Activated T-helper 17 cell treated with anti-CD3 and anti-CD28 coated beads, Interleukin-2, amount 50 U/mL, for 72 hours (primary cell): ENCODE results near the gene RHBDD3. TPM values are rescaled to one million over a fixed set of nuclear protein-coding genes. Genes with fewer than 3 reads are reported as not detected.
A peak's percentile ranks its signal among the peaks of the same experiment; 100 is the strongest.

Experiments
- ATAC-seq: fragments of 150-1000 bp; cut with Tn5 transposase; replicated peaks from 2 replicates; pipeline ENCODE4 v1.10.0; 2021; ENCODE audit warnings: mild to moderate bottlenecking, moderate library complexity
- H3K27ac Mint-ChIP-seq: one replicate; pipeline ENCODE4 v1.8.0; 2022; ENCODE audit warnings: mixed read lengths
- H3K27me3 Mint-ChIP-seq: one replicate; pipeline ENCODE4 v1.8.0; 2022; ENCODE audit warnings: mixed read lengths
- H3K36me3 Mint-ChIP-seq: one replicate; pipeline ENCODE4 v1.8.0; 2022; ENCODE audit warnings: low read depth, mild to moderate bottlenecking, mixed read lengths
- H3K4me1 Mint-ChIP-seq: one replicate; pipeline ENCODE4 v1.8.0; 2022; ENCODE audit warnings: mixed read lengths
- H3K4me3 Mint-ChIP-seq: one replicate; pipeline ENCODE4 v1.8.0; 2022; ENCODE audit warnings: mild to moderate bottlenecking, mixed read lengths
- H3K9me3 Mint-ChIP-seq: one replicate; pipeline ENCODE4 v1.8.0; 2022; ENCODE audit warnings: mixed read lengths
- total RNA-seq, 2 donors: library from RNA; stranded (reverse); gene quantifications; one replicate each; pipeline ENCODE4 v1.2.3, GENCODE V29; 2022

Gene RHBDD3
- total RNA-seq, 2 donors from 2014 or later: 19.2 to 36.8 TPM

DNA sequence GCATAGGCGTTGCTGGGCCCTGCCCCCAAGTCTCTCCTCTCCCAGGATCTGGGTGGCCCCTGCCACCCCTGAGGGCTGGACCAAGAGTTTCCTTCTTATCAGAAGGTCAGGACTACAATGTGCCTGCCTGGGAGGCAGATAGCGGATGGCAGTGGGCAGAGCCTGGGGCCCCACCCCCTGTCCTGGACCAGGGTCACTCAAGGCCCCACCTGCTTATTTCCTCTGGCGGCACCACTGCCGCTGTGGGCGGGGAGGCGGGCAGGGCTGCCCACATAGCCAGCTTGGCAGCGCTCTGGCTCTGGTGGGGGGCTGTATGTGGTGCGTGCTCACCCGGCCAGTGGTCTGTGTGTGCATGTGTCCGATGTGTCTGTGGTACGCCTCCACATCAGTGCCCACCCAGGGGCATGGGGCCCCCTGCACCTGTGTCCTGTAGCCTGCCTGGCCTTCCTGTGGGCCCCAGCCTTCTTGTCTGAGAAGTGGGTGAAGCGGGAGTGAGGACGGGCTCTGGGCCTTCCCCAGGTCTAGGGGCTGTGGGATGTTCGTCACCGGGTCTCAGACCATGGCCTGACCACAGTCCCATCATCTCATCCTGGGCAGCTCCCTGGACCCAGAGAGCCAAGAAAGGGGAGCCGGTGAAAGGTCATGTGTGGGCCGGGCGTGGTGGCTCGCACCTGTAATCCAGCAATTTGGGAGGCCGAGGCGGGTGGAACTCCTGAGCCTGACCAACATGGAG is 41.7 kb upstream of the RHBDD3 start:
- Mint-ChIP-seq H3K4me3 (peak overlapping the region; percentile 25), H3K4me1 (peaks cover 8% of the 10 kb centered on the region), H3K27ac (peak overlapping the region; percentile 36)

DNA sequence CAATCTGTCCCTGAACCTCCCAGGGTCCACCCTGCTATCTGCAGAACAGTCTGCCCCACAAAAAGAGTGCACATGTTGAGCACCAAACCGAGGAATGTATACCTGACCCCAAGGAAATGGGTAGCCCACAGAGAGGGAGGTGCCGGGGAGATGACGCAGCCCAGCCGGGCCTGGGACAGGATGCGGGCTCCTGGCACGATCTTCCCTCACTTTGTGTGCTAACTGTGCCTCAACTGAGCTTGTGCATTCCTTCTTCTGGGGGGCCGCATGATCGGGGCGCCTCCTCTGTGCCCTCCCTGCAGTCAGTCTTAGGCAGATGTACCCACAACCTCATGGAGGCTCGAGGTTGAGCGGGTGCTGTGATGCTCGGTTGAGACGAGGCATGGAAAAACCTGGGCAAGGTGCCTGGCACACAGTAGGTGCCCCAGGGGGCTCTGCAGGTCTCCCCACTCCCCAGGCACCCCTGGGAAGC is 41.0 kb upstream of the RHBDD3 start:
- H3K27ac Mint-ChIP-seq: no peak overlapping the region
- peaks cover 14% of the 10 kb centered on the region for H3K27me3 Mint-ChIP-seq
- H3K4me3 Mint-ChIP-seq: peak overlapping the region; percentile 25
- H3K36me3 Mint-ChIP-seq: no peaks in the 10 kb centered on the region
- H3K4me1 Mint-ChIP-seq: peaks cover 2% of the 10 kb centered on the region
- peak; percentile 49 for ATAC-seq
- no peaks in the 10 kb centered on the region for H3K9me3 Mint-ChIP-seq

More for the DNA sequence above, 41.7 kb upstream of the RHBDD3 start:
- Mint-ChIP-seq H3K27me3 (peaks cover 20% of the 10 kb centered on the region), H3K36me3 (peaks cover 6% of the 10 kb centered on the region), H3K9me3 (no peaks in the 10 kb centered on the region)
- ATAC-seq: no peak

DNA sequence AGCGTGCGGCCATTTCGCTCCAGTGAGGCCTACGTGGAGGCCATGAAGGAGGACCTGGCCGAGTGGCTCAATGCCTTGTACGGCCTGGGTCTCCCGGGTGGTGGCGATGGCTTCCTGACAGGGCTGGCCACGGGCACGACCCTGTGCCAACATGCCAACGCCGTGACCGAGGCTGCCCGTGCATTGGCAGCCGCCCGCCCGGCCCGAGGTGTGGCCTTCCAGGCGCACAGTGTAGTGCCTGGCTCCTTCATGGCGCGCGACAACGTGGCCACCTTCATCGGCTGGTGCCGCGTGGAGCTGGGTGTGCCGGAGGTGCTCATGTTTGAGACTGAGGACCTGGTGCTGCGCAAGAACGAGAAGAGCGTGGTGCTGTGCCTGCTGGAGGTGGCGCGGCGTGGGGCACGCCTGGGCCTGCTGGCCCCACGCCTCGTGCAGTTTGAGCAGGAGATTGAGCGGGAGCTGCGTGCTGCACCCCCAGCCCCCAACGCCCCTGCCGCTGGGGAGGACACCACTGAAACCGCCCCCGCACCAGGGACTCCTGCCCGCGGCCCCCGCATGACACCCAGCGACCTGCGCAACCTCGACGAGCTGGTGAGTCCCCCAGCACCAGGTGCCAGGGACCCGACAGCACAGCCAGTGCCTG is 40.5 kb upstream of the RHBDD3 start:
- H3K36me3 Mint-ChIP-seq: no peaks in the 10 kb centered on the region
- H3K4me3 Mint-ChIP-seq: peak overlapping the region; percentile 25
- no peak for ATAC-seq
- H3K4me1 Mint-ChIP-seq: no peaks in the 10 kb centered on the region
- H3K9me3 Mint-ChIP-seq: no peaks in the 10 kb centered on the region
- no peak overlapping the region for H3K27ac Mint-ChIP-seq
- H3K27me3 Mint-ChIP-seq: peaks cover 11% of the 10 kb centered on the region

DNA sequence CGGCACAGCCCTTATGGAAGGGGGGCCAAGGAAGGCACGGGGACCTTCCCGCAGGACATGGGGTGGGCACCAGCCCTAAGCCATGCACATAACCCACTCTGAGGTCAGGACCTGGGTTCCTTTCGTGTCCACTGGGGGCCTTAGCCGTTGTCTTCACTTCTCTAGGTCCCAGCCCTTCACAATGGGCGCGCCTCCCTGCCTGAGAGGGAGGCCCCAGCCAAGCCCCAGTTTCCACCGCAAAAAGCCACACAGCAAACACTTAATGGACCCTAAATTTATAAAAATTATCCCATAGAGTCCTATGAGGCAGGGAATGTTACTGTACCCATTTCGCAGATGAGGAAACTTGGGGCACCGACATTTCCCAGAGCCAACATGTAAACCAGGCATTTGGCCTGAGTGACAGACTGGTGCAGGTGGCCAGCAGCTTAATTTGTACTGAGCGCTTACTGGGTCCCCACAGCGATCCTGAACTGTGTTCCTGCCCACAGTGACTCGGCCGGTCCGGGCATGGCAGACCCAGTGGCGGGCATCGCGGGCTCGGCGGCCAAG is 39.9 kb upstream of the RHBDD3 start:
- H3K9me3 Mint-ChIP-seq: no peaks in the 10 kb centered on the region
- no peaks in the 10 kb centered on the region for H3K4me1 Mint-ChIP-seq
- H3K36me3 Mint-ChIP-seq: no peaks in the 10 kb centered on the region
- peaks cover 7% of the 10 kb centered on the region for H3K27me3 Mint-ChIP-seq
- H3K4me3 Mint-ChIP-seq: peak overlapping the region; percentile 77
- peak overlapping the region; percentile 41 for H3K27ac Mint-ChIP-seq
- ATAC-seq: no peak

DNA sequence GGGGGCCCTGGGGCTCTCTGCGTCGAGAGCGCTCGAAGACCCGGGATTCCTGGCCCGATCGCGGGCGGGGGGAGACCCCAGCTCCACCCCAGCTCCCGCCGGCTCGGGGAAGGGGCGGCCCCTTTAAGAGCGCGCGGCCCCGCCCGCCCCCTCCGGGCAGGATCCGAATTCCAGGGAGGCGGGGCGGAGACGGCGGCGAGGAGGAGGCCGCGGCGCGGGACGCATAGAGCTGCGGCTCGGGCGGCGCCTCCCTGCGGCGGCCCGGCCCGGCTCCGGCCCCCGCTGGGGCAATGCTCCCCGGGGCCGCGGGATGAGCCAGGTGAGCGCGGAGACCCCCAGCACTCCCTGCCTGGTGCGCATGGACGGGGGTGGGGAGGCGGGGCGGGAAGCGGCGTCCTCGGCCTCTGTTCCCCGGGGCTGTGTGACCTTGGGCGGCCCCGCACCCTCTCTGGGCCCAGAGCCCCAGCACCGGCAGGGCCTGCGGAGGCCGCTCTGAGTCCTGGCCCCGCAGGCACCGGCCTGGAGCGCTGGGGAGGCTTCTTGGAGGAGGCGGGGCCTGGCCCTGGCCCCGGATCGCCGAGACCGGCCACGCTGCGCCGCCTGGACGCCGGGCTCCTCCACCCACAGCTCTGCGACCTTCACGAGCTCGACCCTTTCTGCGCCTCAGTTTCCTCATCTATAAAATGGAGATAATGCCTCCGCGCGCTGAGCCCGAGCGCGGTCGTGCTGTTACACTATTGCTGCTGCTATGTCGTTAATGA is 39.2 kb upstream of the RHBDD3 start:
- Mint-ChIP-seq H3K4me1 (no peaks in the 10 kb centered on the region), H3K4me3 (peak overlapping the region; percentile 78), H3K27ac (peak overlapping the region; percentile 41)

DNA sequence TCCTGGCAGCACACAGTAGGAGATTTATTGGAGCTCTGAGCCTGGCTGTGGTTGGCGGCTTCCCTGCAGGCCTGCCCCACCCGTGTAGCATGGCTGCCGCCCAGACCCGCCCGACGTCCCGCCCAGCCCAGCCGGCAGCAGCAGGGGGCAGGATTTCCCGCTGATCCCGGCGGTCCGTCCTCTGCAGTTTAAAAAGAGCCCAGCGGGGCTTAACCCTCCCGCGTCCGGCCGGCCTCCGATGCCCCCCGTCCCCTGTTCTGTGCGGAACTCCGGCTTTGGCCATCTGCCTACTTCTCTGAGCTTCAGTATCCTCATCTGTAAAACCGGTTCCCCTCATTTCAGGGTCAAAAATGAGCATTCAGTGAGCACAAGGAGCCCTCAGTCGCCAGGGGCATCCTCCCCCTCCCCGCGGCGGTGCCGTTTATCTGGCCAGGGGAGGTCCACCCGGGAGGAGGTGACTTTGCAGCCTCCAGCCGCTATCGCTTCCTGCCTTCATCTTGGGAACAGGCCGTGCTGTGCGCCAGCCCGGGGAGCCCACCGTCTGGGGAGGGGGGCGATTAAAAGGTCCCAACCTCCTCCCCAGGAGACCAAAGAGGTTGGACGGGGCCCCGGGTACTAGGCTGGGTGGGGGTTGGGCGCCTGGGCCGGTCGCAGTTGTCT is 38.5 kb upstream of the RHBDD3 start, which contains the start of gene GAS2L1:
Gene GAS2L1 (plus strand): TSS at position 476 of the 660 bp plus-strand sequence. CDS start 1,456 bp downstream, outside the sequence.
- Mint-ChIP-seq H3K9me3 (no peaks in the 10 kb centered on the region), H3K4me1 (peaks cover under 1% of the 10 kb centered on the region), H3K4me3 (peak within 1 kb of the TSS; percentile 78), H3K27ac (peak within 1 kb of the TSS; percentile 41), H3K36me3 (peaks cover 4% of the 10 kb centered on the region), H3K27me3 (no peaks in the 10 kb centered on the region)
- ATAC-seq: peak; percentile 54

More for the DNA sequence above, 39.2 kb upstream of the RHBDD3 start:
- H3K36me3 Mint-ChIP-seq: no peaks in the 10 kb centered on the region
- ATAC-seq: peak; percentile 53
- no peaks in the 10 kb centered on the region for H3K9me3 Mint-ChIP-seq
- peaks cover under 1% of the 10 kb centered on the region for H3K27me3 Mint-ChIP-seq

DNA sequence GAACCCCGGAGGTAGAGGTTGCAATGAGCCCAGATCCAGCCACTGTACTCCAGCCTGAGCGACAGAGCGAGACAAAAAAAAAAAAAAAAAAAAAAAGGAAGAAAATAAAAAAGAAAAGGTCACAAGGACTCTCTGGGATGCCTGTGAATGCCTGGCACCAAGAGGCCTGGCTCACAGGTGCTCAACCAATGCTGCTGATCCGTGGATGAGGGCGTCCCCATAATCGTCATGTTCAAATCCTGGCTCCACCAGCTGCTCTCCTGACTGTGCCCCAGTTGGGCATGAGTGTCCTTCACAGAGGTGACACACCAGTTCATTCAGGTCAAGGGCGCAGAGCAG is 38.0 kb upstream of the RHBDD3 start:
- Mint-ChIP-seq H3K4me1 (peaks cover 6% of the 10 kb centered on the region), H3K36me3 (peaks cover 9% of the 10 kb centered on the region), H3K4me3 (peak overlapping the region; percentile 78), H3K9me3 (no peaks in the 10 kb centered on the region), H3K27ac (no peak overlapping the region), H3K27me3 (no peaks in the 10 kb centered on the region)
- ATAC-seq: no peak

DNA sequence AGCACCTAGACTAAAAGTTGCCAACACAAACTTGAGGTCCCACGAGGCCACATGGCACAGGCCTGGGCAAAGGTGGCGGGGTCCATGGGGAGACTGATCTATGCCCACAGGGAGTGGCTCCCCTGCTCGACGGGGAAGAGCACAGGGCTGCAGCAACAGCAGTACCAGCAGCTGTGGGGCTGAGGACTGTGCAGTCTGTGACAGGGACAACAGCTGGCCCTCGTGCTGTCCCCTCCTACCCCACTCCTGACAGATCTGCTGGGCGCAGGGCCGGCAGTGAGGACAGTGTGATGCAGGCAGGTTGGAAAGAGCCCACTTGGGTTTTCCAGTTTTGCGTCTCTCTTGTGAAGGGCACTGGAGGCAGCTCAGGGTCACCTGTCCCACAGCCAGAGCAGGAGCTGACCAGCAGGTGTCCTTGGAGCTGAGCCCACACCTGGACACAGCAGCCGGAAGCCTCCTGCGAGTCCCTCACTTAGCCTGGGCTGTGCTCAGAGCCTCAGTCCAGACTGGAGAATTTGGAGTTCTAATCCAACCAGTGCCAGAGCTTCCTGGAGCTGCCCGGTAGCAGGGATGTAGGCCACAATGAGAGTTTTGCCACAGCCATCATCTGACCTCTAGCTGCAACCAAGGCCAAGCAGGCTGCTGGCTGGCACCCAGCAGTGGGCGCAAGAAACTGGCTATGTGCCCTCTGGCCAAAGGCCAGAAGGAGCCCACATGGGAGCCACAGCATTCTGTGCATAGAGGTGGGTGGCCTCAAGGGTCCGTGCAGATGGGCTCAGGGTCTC is 35.1 kb upstream of the RHBDD3 start:
- Mint-ChIP-seq H3K4me3 (no peak overlapping the region), H3K27ac (no peak overlapping the region), H3K36me3 (peaks cover 38% of the 10 kb centered on the region), H3K4me1 (peaks cover 7% of the 10 kb centered on the region), H3K27me3 (no peaks in the 10 kb centered on the region), H3K9me3 (no peaks in the 10 kb centered on the region)
- no peak for ATAC-seq

DNA sequence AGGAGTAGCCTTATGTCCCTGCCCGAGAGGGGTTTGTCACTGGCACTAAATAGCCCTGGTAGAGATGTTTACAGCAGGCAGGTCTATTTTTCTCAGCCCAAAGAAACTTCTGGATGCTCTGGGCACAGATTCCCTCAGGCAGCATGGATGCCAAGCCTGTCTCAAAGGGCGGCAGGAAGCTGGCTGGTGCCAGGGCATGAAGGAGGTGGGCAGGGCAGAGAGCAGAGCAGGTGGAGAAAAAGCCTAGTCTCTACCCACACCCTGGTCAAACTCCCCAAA is 34.6 kb upstream of the RHBDD3 start:
- Mint-ChIP-seq H3K27me3 (no peaks in the 10 kb centered on the region), H3K4me1 (peaks cover 7% of the 10 kb centered on the region)

DNA sequence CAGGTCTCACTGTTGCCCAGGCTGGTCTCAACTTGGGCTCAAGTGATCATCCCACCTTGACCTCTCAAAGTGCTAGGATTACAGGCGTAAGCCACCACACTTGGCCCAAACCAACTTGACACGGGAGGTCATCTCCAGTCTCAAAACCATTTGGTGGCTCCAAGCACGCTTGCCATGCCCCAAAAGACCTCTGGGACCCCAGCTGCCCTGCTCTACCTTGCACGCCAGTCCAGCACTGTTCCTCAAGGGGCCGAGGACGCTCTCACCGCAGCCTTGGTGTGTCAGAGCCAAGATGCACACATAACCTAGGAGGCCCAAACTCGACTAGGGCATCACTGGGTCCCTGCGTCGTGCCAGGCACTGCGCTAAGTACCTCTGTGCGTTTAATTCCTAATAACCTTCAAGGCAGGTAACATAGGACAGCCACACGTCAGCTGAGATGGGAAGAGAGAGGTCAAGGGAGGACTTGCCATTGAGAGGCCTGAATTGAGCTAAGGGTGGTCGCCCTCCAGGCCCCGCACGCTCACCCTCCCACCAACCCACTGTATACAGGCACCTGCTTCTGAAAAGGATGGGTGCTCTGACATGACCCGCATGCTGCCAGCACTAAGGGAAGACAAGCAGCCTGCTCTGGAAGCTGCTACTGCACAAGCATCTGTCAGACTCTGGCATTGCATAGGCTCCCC is 34.1 kb upstream of the RHBDD3 start:
- Mint-ChIP-seq H3K27ac (peak overlapping the region; percentile 49), H3K36me3 (peaks cover 48% of the 10 kb centered on the region), H3K27me3 (no peaks in the 10 kb centered on the region), H3K4me1 (peaks cover 7% of the 10 kb centered on the region), H3K4me3 (no peak overlapping the region), H3K9me3 (no peaks in the 10 kb centered on the region)
- no peak for ATAC-seq

More for the DNA sequence above, 34.6 kb upstream of the RHBDD3 start:
- Mint-ChIP-seq H3K4me3 (no peak overlapping the region), H3K36me3 (peaks cover 43% of the 10 kb centered on the region), H3K9me3 (no peaks in the 10 kb centered on the region), H3K27ac (no peak overlapping the region)
- no peak for ATAC-seq

DNA sequence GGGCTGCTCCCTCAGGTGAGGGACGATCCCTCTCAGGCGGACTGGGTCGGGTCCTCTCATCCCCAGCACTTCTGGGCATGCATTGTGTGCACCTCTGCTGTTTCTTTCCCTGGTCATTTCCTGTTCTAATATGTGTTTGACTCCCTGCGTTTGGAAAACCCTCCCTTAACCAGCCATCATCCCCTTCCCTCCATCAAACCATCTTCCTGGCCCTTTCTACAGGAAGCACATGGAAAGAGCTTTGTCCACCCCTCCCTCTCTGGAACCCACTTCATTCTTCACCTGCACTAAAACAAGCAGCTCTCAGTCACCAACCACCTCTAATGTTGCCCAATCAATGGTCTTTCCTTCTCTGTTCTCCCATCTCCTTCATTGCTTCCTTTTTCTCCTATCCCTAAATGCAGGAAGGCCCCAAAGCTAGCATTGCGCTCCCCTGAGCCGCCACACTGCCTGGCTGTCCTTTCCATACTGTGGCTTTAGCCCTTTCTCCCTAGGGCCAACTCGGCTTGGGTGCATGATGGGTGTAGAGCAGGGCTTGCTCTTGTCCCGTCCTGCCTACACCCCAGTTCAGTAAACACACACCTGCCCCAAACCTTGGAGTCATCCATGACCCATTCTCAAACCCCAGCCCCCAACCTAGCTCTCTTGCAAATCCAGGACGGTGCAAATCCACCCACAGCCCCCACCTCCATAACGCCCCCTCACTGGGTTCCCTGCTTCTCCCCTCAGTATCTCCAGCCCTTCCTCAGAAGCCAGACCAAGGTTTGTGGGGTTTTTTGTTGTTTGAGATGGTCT is 33.2 kb upstream of the RHBDD3 start:
- H3K27me3 Mint-ChIP-seq: no peaks in the 10 kb centered on the region
- H3K27ac Mint-ChIP-seq: peak overlapping the region; percentile 49
- H3K4me1 Mint-ChIP-seq: peaks cover 7% of the 10 kb centered on the region
- peak; percentile 15 for ATAC-seq
- H3K4me3 Mint-ChIP-seq: no peak overlapping the region
- peaks cover 57% of the 10 kb centered on the region for H3K36me3 Mint-ChIP-seq
- no peaks in the 10 kb centered on the region for H3K9me3 Mint-ChIP-seq

DNA sequence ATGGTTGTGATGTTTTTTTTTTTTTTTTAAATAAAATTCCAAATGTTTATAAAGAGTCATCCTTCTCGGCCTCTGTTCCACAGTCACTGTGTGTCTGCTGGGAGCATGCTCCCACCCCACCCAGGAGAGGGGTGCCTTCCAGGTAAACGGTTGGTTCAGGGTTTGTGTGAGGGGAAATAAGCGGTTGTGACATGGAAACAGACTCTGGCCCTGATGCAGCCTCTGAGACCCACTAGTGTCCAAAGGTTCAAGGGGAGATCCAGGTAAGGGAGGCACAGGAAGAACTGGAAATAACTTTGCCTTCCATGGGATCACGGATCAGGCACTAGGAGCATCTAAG is 32.7 kb upstream of the RHBDD3 start:
- no peaks in the 10 kb centered on the region for H3K9me3 Mint-ChIP-seq
- no peak overlapping the region for H3K4me3 Mint-ChIP-seq
- no peaks in the 10 kb centered on the region for H3K27me3 Mint-ChIP-seq
- no peak for ATAC-seq
- peak overlapping the region; percentile 49 for H3K27ac Mint-ChIP-seq
- H3K36me3 Mint-ChIP-seq: peaks cover 62% of the 10 kb centered on the region
- H3K4me1 Mint-ChIP-seq: peaks cover 7% of the 10 kb centered on the region
